ENCODE results near the gene INPP5D. TPM values are rescaled to one million over a fixed set of nuclear protein-coding genes. Genes with fewer than 3 reads are reported as not detected.

Gene INPP5D
- total RNA-seq, 2 experiments from 2014 or later: 157 to 163 TPM

GRCh38 chr2:233140077-233140585 lies 80.0 kb downstream of the INPP5D start:
- H3K27me3 Mint-ChIP-seq: no peaks in the 10 kb centered on the region
- H3K4me1 Mint-ChIP-seq: peaks cover 55% of the 10 kb centered on the region
- ChIA-PET CTCF (no interaction called here), POLR2A (no interaction called here)
- H3K27ac Mint-ChIP-seq: no peak overlapping the region
- H3K9me3 Mint-ChIP-seq: peaks cover 12% of the 10 kb centered on the region
- peaks cover 81% of the 10 kb centered on the region for H3K36me3 Mint-ChIP-seq (ENCODE audit: low read depth)
- H3K4me3 Mint-ChIP-seq: no peak overlapping the region
- no peak for DNase-seq

GRCh38 chr2:233140978-233141377 lies 80.8 kb downstream of the INPP5D start:
- Mint-ChIP-seq H3K27me3 (no peaks in the 10 kb centered on the region), H3K9me3 (peaks cover 7% of the 10 kb centered on the region), H3K4me3 (no peak overlapping the region), H3K4me1 (peaks cover 56% of the 10 kb centered on the region), H3K27ac (peak overlapping the region; percentile 92), H3K36me3 (ENCODE audit: low read depth) (peaks cover 82% of the 10 kb centered on the region)
- CTCF ChIA-PET: no interaction called here
- POLR2A ChIA-PET: no interaction called here
- no peak for DNase-seq

GRCh38 chr2:233141901-233142300 lies 81.8 kb downstream of the INPP5D start:
- H3K27me3 Mint-ChIP-seq: no peaks in the 10 kb centered on the region
- POLR2A ChIA-PET: interaction anchor here (0.9 to 1.7 kb wide), 9 partner anchors 9 to 81 kb away, joined by 3 to 13 read pairs (median 4); partner anchors contain the start of gene INPP5D
- H3K36me3 Mint-ChIP-seq (ENCODE audit: low read depth): peaks cover 82% of the 10 kb centered on the region
- peak overlapping the region; percentile 46 for H3K4me3 Mint-ChIP-seq
- peak overlapping the region; percentile 92 for H3K27ac Mint-ChIP-seq
- CTCF ChIA-PET: no interaction called here
- H3K9me3 Mint-ChIP-seq: peaks cover 7% of the 10 kb centered on the region
- H3K4me1 Mint-ChIP-seq: peaks cover 53% of the 10 kb centered on the region
- no peak for DNase-seq

- peaks cover 53% of the 10 kb centered on the region for H3K4me1 Mint-ChIP-seq
- H3K4me3 Mint-ChIP-seq: peak overlapping the region; percentile 46
- no peaks in the 10 kb centered on the region for H3K27me3 Mint-ChIP-seq
- H3K36me3 Mint-ChIP-seq (ENCODE audit: low read depth): peaks cover 84% of the 10 kb centered on the region
- POLR2A ChIA-PET: interaction anchor here (0.6 to 1.7 kb wide), 18 partner anchors 8 to 98 kb away, joined by 3 to 13 read pairs (median 3); partner anchors contain the start of gene INPP5D
- DNase-seq: peak; percentile 73
- CTCF ChIA-PET: interaction anchor here (0.8 to 1.1 kb wide), 2 partner anchors 56 to 89 kb away, joined by 3 to 6 read pairs; no protein-coding TSS in a partner anchor
- H3K27ac Mint-ChIP-seq: peak overlapping the region; percentile 92
- peaks cover 7% of the 10 kb centered on the region for H3K9me3 Mint-ChIP-seq
Measured at GRCh38 chr2:233142355-233142897, 82.3 kb downstream of the INPP5D start.

- POLR2A ChIA-PET: interaction anchor here (0.9 to 1.7 kb wide), 7 partner anchors 8 to 125 kb away, joined by 3 to 13 read pairs (median 3); no protein-coding TSS in a partner anchor
- Mint-ChIP-seq H3K4me1 (peaks cover 59% of the 10 kb centered on the region), H3K4me3 (no peak overlapping the region), H3K36me3 (ENCODE audit: low read depth) (peaks cover 95% of the 10 kb centered on the region), H3K27me3 (no peaks in the 10 kb centered on the region), H3K9me3 (peaks cover 7% of the 10 kb centered on the region), H3K27ac (peak overlapping the region; percentile 92)
- CTCF ChIA-PET: interaction anchor here (1.1 kb wide), 1 partner anchor 90 kb away, joined by 6 read pairs; no protein-coding TSS in a partner anchor
- no peak for DNase-seq
Measured at GRCh38 chr2:233143700-233144331, 83.7 kb downstream of the INPP5D start.

- Mint-ChIP-seq H3K9me3 (peaks cover 7% of the 10 kb centered on the region), H3K4me3 (no peak overlapping the region), H3K36me3 (ENCODE audit: low read depth) (peaks cover 98% of the 10 kb centered on the region), H3K27me3 (no peaks in the 10 kb centered on the region), H3K27ac (no peak overlapping the region), H3K4me1 (peaks cover 51% of the 10 kb centered on the region)
- POLR2A ChIA-PET: no interaction called here
- CTCF ChIA-PET: no interaction called here
- DNase-seq: no peak
Measured at GRCh38 chr2:233145726-233146125, 85.6 kb downstream of the INPP5D start.

- CTCF ChIA-PET: no interaction called here
Measured at GRCh38 chr2:233146194-233146593, 86.1 kb downstream of the INPP5D start.

GRCh38 chr2:233147136-233147828 lies 87.1 kb downstream of the INPP5D start:
- peaks cover 36% of the 10 kb centered on the region for H3K4me1 Mint-ChIP-seq
- H3K27me3 Mint-ChIP-seq: no peaks in the 10 kb centered on the region
- POLR2A ChIA-PET: interaction anchor here (0.7 to 1.0 kb wide), 2 partner anchors 20 to 38 kb away, joined by 3 read pairs; no protein-coding TSS in a partner anchor

More at GRCh38 chr2:233146194-233146593, 86.1 kb downstream of the INPP5D start:
- DNase-seq: no peak
- POLR2A ChIA-PET: no interaction called here
- Mint-ChIP-seq H3K27ac (peak overlapping the region; percentile 22), H3K4me3 (no peak overlapping the region), H3K36me3 (ENCODE audit: low read depth) (peaks cover 97% of the 10 kb centered on the region), H3K4me1 (peaks cover 46% of the 10 kb centered on the region), H3K27me3 (no peaks in the 10 kb centered on the region), H3K9me3 (peaks cover 7% of the 10 kb centered on the region)

GRCh38 chr2:233147829-233148167 lies 87.7 kb downstream of the INPP5D start:
- H3K27ac Mint-ChIP-seq: no peak overlapping the region
- H3K4me3 Mint-ChIP-seq: no peak overlapping the region
- peaks cover 7% of the 10 kb centered on the region for H3K9me3 Mint-ChIP-seq
- H3K36me3 Mint-ChIP-seq (ENCODE audit: low read depth): peaks cover 96% of the 10 kb centered on the region
- CTCF ChIA-PET: interaction anchor here (1.2 kb wide), 1 partner anchor 103 kb away, joined by 3 read pairs; no protein-coding TSS in a partner anchor
- POLR2A ChIA-PET: interaction anchor here (0.7 to 1.0 kb wide), 2 partner anchors 20 to 37 kb away, joined by 3 read pairs; no protein-coding TSS in a partner anchor
- H3K4me1 Mint-ChIP-seq: peaks cover 36% of the 10 kb centered on the region
- DNase-seq: no peak
- H3K27me3 Mint-ChIP-seq: no peaks in the 10 kb centered on the region

More at GRCh38 chr2:233147136-233147828, 87.1 kb downstream of the INPP5D start:
- no peak overlapping the region for H3K4me3 Mint-ChIP-seq
- no peak overlapping the region for H3K27ac Mint-ChIP-seq
- peaks cover 96% of the 10 kb centered on the region for H3K36me3 Mint-ChIP-seq (ENCODE audit: low read depth)
- no peak for DNase-seq
- H3K9me3 Mint-ChIP-seq: peaks cover 7% of the 10 kb centered on the region
- CTCF ChIA-PET: interaction anchor here (1.2 kb wide), 1 partner anchor 103 kb away, joined by 3 read pairs; no protein-coding TSS in a partner anchor

GRCh38 chr2:233148354-233148753 lies 88.2 kb downstream of the INPP5D start:
- ChIA-PET POLR2A (no interaction called here), CTCF (interaction anchor here (1.2 kb wide), 1 partner anchor 102 kb away, joined by 3 read pairs; no protein-coding TSS in a partner anchor)
- H3K9me3 Mint-ChIP-seq: peaks cover 7% of the 10 kb centered on the region
- no peak for DNase-seq
- H3K4me3 Mint-ChIP-seq: no peak overlapping the region
- H3K27me3 Mint-ChIP-seq: no peaks in the 10 kb centered on the region
- H3K27ac Mint-ChIP-seq: no peak overlapping the region
- H3K36me3 Mint-ChIP-seq (ENCODE audit: low read depth): peaks cover 96% of the 10 kb centered on the region
- peaks cover 36% of the 10 kb centered on the region for H3K4me1 Mint-ChIP-seq

- peaks cover 27% of the 10 kb centered on the region for H3K4me1 Mint-ChIP-seq
- ChIA-PET CTCF (interaction anchor here (0.9 kb wide), 1 partner anchor 92 kb away, joined by 3 read pairs; the partner anchor contains the start of gene INPP5D), POLR2A (interaction anchor here (1.1 to 1.2 kb wide), 2 partner anchors 10 to 17 kb away, joined by 3 to 4 read pairs; no protein-coding TSS in a partner anchor)
- no peaks in the 10 kb centered on the region for H3K27me3 Mint-ChIP-seq
- no peak for DNase-seq
- H3K36me3 Mint-ChIP-seq (ENCODE audit: low read depth): peaks cover 86% of the 10 kb centered on the region
- H3K4me3 Mint-ChIP-seq: no peak overlapping the region
- peak overlapping the region; percentile 27 for H3K27ac Mint-ChIP-seq
- H3K9me3 Mint-ChIP-seq: no peaks in the 10 kb centered on the region
Measured at GRCh38 chr2:233152541-233152940, 92.4 kb downstream of the INPP5D start.

GRCh38 chr2:233153146-233153798 lies 93.1 kb downstream of the INPP5D start:
- CTCF ChIA-PET: interaction anchor here (0.9 kb wide), 1 partner anchor 93 kb away, joined by 3 read pairs; the partner anchor contains the start of gene INPP5D

More at GRCh38 chr2:233153146-233153798, 93.1 kb downstream of the INPP5D start:
- H3K9me3 Mint-ChIP-seq: no peaks in the 10 kb centered on the region
- no peak for DNase-seq
- POLR2A ChIA-PET: no interaction called here
- peaks cover 85% of the 10 kb centered on the region for H3K36me3 Mint-ChIP-seq (ENCODE audit: low read depth)
- peaks cover 22% of the 10 kb centered on the region for H3K4me1 Mint-ChIP-seq
- H3K27me3 Mint-ChIP-seq: no peaks in the 10 kb centered on the region
- peak overlapping the region; percentile 48 for H3K27ac Mint-ChIP-seq
- no peak overlapping the region for H3K4me3 Mint-ChIP-seq
